ENCODE results near the gene ASPSCR1.

The ASPSCR1 gene

GRCh38 chr17:81999976-82000802 is 22.8 kb downstream of the ASPSCR1 start:
- DNase-seq = no peak

GRCh38 chr17:82000803-82001570 is 23.6 kb downstream of the ASPSCR1 start:
- DNase-seq = no peak

DNA sequence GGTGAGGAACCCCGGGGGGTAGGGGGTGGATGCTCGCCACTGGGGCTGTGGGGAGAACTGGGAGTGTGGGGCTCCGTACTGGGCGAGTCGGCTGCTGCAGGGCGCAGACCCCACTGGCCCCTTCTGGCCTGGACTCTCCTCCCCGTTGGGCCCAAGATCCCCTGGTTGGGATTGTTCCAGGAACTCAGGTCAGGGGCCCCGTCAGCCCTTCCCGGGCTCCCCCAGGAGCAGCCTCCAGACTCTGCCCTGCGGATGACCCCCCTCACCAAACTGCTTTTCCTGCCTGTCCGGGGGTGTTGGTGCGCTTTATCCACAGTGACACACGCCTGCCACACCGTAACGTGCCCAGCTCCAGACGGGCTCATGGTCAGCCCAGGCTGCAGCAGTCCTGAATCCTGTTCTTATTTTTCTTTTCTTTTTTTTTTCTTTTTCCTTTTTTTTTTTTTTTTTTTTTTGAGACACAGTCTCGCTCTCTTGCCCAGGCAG is 24.2 kb downstream of the ASPSCR1 start:
- DNase-seq = no peak

GRCh38 chr17:82003411-82004381 is 26.3 kb downstream of the ASPSCR1 start:
- DNase-seq = no peak

- DNase-seq = no peak
Measured at GRCh38 chr17:82004517-82005455, 27.4 kb downstream of the ASPSCR1 start.

DNA sequence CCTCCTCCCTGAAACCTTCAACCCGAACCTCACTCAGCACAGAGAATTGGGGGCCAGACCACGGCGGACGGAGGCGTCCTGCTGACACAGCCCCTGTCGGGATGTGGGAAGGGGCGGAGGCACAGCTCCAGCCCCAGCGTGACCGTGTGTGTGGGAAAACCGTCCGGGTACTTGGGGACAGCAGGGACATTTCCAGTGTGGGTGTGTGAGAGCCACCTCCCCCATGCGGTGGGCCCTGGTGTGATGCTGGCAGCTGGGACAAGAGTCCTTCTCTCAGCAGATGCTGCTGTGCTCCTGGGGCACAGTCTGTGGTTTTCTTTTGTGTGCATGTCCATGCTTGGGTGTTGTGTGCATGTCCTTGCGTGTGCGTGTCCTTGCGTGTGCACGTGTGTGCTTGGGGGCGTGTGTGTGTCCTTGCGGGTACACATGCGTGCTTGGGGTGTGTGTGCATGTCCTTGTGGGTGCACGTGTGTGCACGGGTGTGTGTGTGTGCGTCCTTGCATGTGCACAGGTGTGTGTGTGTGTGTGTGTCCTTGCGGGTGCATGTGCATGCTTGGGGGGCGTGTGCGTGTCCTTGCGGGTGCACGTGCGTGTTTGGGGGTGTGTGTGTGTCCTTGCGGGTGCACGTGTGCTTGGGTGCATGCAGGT is 28.4 kb downstream of the ASPSCR1 start:
- DNase-seq = no peak

- no peak for DNase-seq
Measured at GRCh38 chr17:82006468-82007227, 29.2 kb downstream of the ASPSCR1 start.

DNA sequence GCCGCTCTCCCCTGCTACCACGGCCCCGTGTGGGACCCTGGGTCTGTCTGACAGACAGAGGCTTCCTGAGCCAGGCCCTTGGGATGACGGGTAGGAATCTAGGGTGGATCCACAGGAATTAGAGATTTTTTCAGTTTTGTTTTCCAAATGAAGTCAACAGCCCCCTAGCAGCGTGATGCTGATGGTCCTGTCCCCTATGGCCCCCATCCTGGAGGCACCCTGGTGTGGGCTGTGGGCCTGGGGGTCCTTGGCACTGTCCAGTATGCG is 29.7 kb downstream of the ASPSCR1 start:
- DNase-seq = no peak

GRCh38 chr17:82007495-82008257 is 30.2 kb downstream of the ASPSCR1 start:
- DNase-seq = no peak

DNA sequence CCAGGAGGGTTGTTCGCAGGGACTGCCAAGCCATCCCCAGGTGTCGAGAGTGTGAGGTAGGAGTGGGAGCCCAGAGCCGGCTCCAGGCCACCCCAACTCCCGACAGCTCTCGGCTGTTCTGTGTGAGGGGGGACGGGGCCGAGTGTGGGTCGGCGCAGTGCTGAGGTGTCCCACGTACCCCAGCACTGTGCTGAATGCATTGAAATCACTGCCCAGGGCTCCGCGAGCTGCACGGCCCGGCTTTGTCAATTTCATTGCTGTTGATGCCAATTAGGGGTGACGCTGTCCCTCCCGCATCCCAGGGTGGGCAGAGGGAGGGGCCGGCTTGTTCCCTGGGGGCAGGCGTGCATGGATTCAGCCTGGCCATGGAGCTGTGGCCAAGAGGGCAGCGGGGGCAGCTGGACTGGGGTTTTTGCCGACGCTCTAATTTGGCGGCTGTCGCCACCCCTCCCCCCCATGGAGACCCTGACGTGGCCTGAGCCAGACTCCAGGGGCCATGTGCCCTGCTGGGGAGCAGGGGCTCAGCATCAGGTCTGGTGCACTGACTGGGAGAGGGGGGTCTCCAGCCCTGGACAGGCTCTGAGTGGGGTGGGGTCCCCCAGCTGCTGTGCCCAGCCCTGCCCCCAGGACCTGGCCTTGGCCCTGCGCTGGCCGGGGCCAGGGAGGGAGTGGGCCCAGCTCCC is 31.0 kb downstream of the ASPSCR1 start:
- DNase-seq = no peak

- DNase-seq = no peak
Measured at GRCh38 chr17:82008941-82009405, 31.5 kb downstream of the ASPSCR1 start.

DNA sequence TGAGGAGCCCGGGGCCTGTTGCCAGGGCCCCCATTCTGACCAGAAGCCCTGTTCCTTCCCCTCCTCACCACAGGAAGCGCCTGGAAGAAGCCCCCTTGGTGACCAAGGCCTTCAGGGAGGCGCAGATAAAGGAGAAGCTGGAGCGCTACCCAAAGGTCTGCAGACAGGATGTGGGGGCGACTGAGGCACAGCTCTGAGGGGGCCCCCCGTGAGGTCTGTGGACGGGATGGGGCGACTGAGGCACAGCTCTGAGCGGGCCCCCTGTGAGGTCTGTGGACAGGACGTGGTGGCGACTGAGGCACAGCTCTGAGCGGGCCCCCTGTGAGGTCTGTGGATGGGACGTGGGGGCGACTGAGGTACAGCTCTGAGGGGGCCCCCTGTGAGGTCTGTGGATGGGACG is 32.0 kb downstream of the ASPSCR1 start:
- DNase-seq = no peak

DNA sequence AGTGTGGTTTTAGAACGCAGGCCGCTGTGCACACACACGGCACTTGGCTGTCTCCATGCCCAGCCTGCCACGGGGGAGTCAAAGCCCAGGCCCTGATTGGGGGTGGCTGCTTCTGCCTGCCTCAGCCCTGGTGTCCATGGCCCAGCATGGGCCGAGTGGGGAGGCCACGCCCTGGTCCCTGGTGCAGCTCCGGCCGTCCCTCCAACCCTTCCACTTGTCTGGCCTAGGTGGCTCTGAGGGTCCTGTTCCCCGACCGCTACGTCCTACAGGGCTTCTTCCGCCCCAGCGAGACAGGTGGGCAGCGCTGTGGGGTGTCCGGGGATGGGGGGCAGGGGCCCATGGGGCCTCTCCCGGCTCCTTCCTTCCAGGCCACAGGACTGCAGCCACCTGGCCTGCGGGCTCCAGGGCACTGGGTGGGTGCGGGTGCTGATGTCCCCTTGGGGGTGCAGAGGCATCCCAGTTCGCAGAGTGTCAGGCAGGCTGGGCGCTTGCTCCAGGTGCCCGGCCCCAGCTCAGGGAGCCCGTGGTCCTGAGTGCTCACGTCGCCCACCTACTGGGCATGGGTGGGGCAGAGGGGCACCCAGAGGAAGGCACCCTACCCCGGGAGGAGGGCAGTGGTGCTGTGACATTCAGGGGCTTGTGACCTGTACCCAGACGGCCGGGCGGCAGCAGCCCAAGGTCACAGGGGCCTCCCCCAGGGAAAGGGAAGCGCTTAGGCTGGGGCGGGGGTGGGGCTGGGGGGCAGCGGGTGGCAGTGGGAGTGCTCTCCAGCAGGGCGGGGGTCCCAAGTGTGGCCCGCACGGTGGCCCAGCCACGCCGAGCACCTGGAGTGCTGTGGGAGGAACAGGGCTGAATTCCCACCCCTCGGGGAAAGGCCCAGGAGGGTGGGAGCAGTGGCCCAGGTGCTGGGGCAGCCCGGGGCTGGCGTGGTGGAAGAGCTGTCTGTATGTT is 33.4 kb downstream of the ASPSCR1 start:
- no peak for DNase-seq

GRCh38 chr17:82011617-82012187 is 34.3 kb downstream of the ASPSCR1 start:
- DNase-seq = no peak

DNA sequence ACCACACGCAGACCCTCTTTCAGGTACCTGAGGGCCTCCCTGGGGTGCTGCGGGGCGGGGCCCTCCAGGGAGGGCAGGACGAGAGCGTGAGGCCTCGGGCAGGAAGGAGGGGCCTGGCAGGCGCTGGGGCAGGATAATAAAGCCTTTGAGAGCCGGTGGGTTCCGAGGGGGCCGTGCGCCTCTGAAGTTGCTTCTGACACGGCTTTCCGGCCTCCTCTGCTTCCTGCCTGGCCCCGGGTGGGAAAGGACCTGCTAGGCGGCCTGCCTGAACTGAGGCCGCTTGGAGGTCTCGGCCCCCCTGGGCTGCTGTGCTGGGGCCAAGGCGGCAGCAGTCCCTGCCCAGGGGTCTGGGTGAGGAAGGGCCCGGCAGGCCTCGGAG is 34.8 kb downstream of the ASPSCR1 start:
- no peak for DNase-seq

DNA sequence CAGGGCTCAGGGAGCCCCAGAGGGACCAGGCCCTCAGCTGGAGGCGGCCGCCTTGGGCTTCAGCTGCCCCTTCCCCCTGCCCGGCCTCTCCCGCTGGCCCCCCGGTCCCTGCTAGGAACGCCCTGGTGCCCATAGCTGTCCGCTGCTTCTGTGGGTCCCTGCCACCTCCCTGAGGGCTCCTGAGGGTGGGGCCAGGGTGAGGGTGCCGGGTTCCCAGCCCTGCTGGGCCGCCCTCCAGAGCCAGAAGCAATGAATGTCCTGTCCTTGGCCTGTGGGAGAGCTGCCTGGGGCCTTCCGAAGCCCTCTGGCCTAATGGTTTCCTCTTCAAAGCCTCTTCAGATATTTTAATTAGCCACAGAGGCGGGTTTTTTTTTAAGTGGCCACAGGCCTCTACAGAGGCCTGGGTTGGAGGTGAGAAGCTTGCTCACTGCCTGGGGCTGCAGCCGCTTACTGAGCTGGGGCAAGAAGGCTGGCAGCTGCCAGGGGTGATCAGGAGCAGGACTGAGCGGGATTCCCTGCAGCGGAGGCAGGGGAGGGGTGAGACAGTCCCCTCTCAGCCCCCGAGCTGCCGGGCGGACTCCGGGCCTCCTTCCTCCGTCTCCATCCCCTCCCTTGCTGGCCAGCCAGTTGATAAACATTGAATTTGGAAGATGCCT is 35.3 kb downstream of the ASPSCR1 start:
- DNase-seq = no peak

- DNase-seq = no peak
Measured at GRCh38 chr17:82013341-82013740, 35.9 kb downstream of the ASPSCR1 start.

Measured in NCI-H345 (cell line).